NCI-H345 (cell line): ENCODE results near the gene NTM.

Experiments used
- DNase-seq: peaks from one replicate; lab custom pipeline; 2025; lab: John Stamatoyannopoulos, UW

Gene NTM

GRCh38 chr11:132154781-132155180 lies 784.4 kb downstream of the NTM start:
- DNase-seq: no peak

GRCh38 chr11:132158091-132158490 lies 787.7 kb downstream of the NTM start:
- DNase-seq: peak; percentile 62

GRCh38 chr11:132158696-132159095 lies 788.3 kb downstream of the NTM start:
- no peak for DNase-seq

- no peak for DNase-seq
Measured at GRCh38 chr11:132161403-132162078, 791.1 kb downstream of the NTM start.

GRCh38 chr11:132168344-132168981 lies 798.0 kb downstream of the NTM start:
- DNase-seq: no peak

GRCh38 chr11:132171031-132171430 lies 800.6 kb downstream of the NTM start:
- DNase-seq: no peak

GRCh38 chr11:132174362-132175255 lies 804.2 kb downstream of the NTM start:
- no peak for DNase-seq

- no peak for DNase-seq
Measured at GRCh38 chr11:132177106-132177505, 806.7 kb downstream of the NTM start.

- DNase-seq: no peak
Measured at GRCh38 chr11:132184079-132184478, 813.7 kb downstream of the NTM start.

GRCh38 chr11:132185726-132186592 lies 815.5 kb downstream of the NTM start:
- no peak for DNase-seq

- DNase-seq: no peak
Measured at GRCh38 chr11:132186699-132187098, 816.3 kb downstream of the NTM start.

- DNase-seq: no peak
Measured at GRCh38 chr11:132187386-132187785, 817.0 kb downstream of the NTM start.

- DNase-seq: no peak
Measured at GRCh38 chr11:132187814-132188213, 817.4 kb downstream of the NTM start.

GRCh38 chr11:132196928-132197327 lies 826.5 kb downstream of the NTM start:
- no peak for DNase-seq

GRCh38 chr11:132200353-132200936 lies 830.0 kb downstream of the NTM start:
- DNase-seq: peak; percentile 33

GRCh38 chr11:132202621-132203020 lies 832.2 kb downstream of the NTM start:
- no peak for DNase-seq

GRCh38 chr11:132205006-132205405 lies 834.6 kb downstream of the NTM start:
- DNase-seq: no peak

GRCh38 chr11:132205496-132205895 lies 835.1 kb downstream of the NTM start:
- DNase-seq: no peak

GRCh38 chr11:132206993-132207392 lies 836.6 kb downstream of the NTM start:
- DNase-seq: no peak

- DNase-seq: no peak
Measured at GRCh38 chr11:132208477-132209055, 838.2 kb downstream of the NTM start.

- no peak for DNase-seq
Measured at GRCh38 chr11:132211479-132211878, 841.1 kb downstream of the NTM start.
